Psoas muscle (tissue), 8 donors: ENCODE measurements around the gene ZBTB43. TPM values are rescaled to one million over a fixed set of nuclear protein-coding genes. Genes with fewer than 3 reads are reported as not detected.
A peak's percentile ranks its signal among the peaks of the same experiment; 100 is the strongest.

Experiments used
- ATAC-seq, 4 donors: fragments of 200-7000 bp; cut with Tn5 transposase; one replicate each; pipeline ENCODE4 v1.9.1; 2020; ENCODE audit warnings: moderate library complexity in 3 of 4, mild to moderate bottlenecking in 2 of 4
- DNase-seq, 2 donors: peaks; one replicate each; pipeline ENCODE4 v3.0.0-alpha.2; 2020
- H3K27ac ChIP-seq: fragments of 200-600 bp; one replicate; pipeline ENCODE4 v1.8.0; 2022
- H3K27me3 ChIP-seq, 3 donors: fragments of 200-600 bp in 1 of 3; one replicate each; pipeline versions ENCODE4 v1.6.1 to v1.8.0; 2013 to 2022; ENCODE audit warnings: low read length in 2 of 3, mild to moderate bottlenecking in 2 of 3, moderate library complexity in 1 of 3; ENCODE audit not compliant: insufficient read depth in 3 of 3
- H3K36me3 ChIP-seq, 2 donors: fragments of 200-600 bp in 1 of 2; one replicate each; pipeline versions ENCODE4 v1.6.1 to v1.8.0; 2013 to 2022; ENCODE audit warnings: low read depth in 1 of 2, mild to moderate bottlenecking in 1 of 2, moderate library complexity in 1 of 2; ENCODE audit not compliant: insufficient read depth in 1 of 2
- H3K4me1 ChIP-seq: fragments of 200-600 bp; one replicate; pipeline ENCODE4 v1.8.0; 2022
- H3K4me3 ChIP-seq: fragments of 200-600 bp; one replicate; pipeline ENCODE4 v1.8.0; 2022; ENCODE audit warnings: mild to moderate bottlenecking
- H3K9me3 ChIP-seq: fragments of 200-600 bp; one replicate; pipeline ENCODE4 v1.8.0; 2022
- WGBS, 3 donors: extraction: QIAGEN DNeasy Blood & Tissue Kit; methylation state at CpG; one replicate each; pipeline versions ENCODE4 v1.1.6 to v1.1.7; 2013; 5-methylcytosine and 5-hydroxymethylcytosine counted together
- intact Hi-C, 2 donors: fragments of 100-400 bp; cut with DNase I; formaldehyde crosslinking; loops; one replicate each; pipeline versions ENCODE4 v1.11.0 to v1.14.2; 2022
- polyA plus RNA-seq, 3 donors: library from polyadenylated mRNA; stranded (reverse); fragments of 200-250 nt; gene quantifications; one replicate each; pipeline ENCODE4 v1.2.3, GENCODE V29; 2013
- total RNA-seq, 4 donors: library from RNA; stranded (reverse); fragmentation: NEBNext Ultra II Directional in 2 of 4; extraction: Animal tissue kit (Norgen Biotek cat#: 25700) in 2 of 4; gene quantifications; one replicate each; pipeline versions ENCODE4 v1.2.1 to v1.2.4, GENCODE V29; 2021 to 2023
- TF ChIP-seq, protein P1 (sequence below): fragments of 200-600 bp; IDR thresholded peaks from one replicate; pipeline ENCODE4 v1.8.0; 2022; ENCODE audit warnings: antibody characterized with exemption
- donor health status: healthy with polysubstance abuse.
- donor health status: DM: no; HTN: no; CAD: no; lungs with moderate emphysema.
- donor health status: Bipolar disorder and iron deficiency.
- donor health status: healthy.
- donor health status: DM: yes; HTN: yes; CAD: no.
- donor health status: DM: no; HTN: no; CAD: no.
- donor health status: DM: no; HTN: no; CAD: no.
- donor health status: DM: yes; HTN: yes; CAD: no.

Gene ZBTB43
- total and polyA plus RNA-seq, 7 donors: 19.5 to 98.3 (median 48.2) TPM

DNA sequence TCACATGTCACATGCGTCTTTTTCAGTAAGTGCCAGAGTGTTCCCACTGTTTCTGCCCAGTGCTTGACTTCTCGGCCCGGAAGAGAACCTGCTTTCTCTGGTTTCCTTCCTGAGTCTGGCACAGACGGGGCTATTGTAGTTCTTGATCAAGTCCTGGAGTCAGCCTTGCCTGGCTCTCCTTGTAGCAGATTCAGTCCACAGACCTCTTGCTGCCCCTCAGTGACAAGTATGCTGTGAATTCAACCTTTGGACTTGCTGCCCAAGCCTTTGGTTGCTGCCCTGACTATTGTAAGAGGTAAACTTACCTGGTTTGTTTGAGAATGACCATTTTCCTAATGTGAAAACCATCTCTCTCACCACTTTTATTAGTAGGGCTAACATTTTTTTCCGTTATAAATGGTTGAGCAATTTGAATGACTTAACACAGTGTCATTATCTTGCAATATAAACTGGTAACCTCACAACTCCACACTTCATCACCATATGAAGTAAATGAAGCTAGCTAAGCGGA lies 80.3 kb downstream of the ZBTB43 start:
- H3K4me1 ChIP-seq: peaks cover 46% of the 10 kb centered on the region
- DNase-seq (no peak), ATAC-seq (peak in 3 of 4 donors; percentile 41 to 53 (median 48))
- no peaks in the 10 kb centered on the region for H3K9me3 ChIP-seq
- peak overlapping the region; percentile 36 for H3K27ac ChIP-seq
- TF ChIP-seq, protein P1, sequence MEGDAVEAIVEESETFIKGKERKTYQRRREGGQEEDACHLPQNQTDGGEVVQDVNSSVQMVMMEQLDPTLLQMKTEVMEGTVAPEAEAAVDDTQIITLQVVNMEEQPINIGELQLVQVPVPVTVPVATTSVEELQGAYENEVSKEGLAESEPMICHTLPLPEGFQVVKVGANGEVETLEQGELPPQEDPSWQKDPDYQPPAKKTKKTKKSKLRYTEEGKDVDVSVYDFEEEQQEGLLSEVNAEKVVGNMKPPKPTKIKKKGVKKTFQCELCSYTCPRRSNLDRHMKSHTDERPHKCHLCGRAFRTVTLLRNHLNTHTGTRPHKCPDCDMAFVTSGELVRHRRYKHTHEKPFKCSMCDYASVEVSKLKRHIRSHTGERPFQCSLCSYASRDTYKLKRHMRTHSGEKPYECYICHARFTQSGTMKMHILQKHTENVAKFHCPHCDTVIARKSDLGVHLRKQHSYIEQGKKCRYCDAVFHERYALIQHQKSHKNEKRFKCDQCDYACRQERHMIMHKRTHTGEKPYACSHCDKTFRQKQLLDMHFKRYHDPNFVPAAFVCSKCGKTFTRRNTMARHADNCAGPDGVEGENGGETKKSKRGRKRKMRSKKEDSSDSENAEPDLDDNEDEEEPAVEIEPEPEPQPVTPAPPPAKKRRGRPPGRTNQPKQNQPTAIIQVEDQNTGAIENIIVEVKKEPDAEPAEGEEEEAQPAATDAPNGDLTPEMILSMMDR: no peak
- H3K27me3 ChIP-seq: no peaks in the 10 kb centered on the region
- peaks cover 0 to 10% of the 10 kb centered on the region in 2 donors for H3K36me3 ChIP-seq
- WGBS, 3 donors: 43 to 61% (median 52%) methylated on average over 6 of the region's 6 CpGs
- intact Hi-C loops: no loop called here
- H3K4me3 ChIP-seq: no peak overlapping the region

DNA sequence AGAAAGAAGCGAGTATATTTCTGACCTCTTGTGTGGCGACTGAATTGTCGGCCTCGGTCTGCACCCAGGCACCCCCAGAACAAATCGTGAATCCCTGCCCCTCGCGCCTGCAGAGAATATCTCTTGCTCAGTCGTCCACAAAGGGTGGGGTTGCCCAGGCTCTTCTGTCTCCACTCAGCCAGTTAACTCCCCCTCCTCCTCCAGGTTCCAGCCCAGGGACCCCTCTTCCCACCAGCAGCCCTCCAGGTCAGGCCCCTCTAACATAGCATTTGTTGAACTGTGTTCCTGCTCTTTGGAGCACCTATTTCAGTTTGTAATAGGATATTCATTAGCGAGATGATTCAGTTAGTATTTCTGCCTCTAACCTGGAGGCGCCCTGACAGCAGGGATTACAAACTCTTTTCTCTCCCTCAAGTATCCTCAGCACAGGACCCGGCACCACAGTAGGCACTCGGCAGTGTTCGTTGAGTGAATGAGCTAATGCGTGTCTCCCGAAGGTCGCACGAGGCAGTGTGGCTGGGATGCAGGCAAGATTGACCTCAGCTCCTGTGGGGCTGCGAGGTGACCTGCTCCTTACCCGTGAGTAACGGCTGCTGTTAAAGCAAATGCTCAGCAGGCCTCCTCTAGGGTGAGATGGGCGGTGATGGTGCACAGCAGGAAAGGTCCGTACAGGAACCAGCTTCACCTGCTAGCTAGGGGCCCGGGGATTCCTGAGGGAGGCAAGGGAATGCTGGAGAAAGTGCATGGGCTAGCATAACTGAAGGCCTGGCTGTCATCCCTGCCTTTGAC lies 81.4 kb downstream of the ZBTB43 start:
- H3K4me1 ChIP-seq: peaks cover 46% of the 10 kb centered on the region
- no peak for DNase-seq
- 74 to 75% (median 74%) methylated on average over 23 of the region's 23 CpGs for WGBS, 3 donors
- peak overlapping the region; percentile 13 for H3K27ac ChIP-seq
- intact Hi-C loops: no loop called here
- no peaks in the 10 kb centered on the region for H3K27me3 ChIP-seq
- H3K4me3 ChIP-seq: no peak overlapping the region
- no peaks in the 10 kb centered on the region for H3K36me3 ChIP-seq
- ATAC-seq: peak; percentile 21 to 53 (median 36)
- no peaks in the 10 kb centered on the region for H3K9me3 ChIP-seq
- TF ChIP-seq, protein P1: no peak

DNA sequence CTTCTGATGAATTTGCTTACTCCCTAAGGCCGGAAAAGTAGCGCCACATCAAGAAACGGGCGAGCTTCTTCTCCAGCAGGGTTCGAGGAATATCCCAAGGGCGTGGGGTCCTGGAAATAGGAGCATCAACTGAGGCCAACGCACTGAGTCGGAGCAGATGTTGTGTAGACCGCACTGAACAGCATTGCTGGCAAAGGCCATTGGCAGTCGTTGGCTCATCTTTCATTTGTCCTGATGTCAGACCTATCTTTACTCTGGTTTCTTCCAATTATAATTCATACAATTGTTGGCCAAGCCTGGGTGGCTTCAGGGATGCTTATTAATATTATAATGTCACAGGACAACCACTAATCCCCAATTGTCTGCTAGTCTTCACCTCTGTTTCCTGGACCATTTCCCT lies 82.1 kb downstream of the ZBTB43 start:
- no peaks in the 10 kb centered on the region for H3K27me3 ChIP-seq
- ATAC-seq (peak; percentile 77 to 83 (median 78)), DNase-seq (no peak)
- H3K36me3 ChIP-seq: no peaks in the 10 kb centered on the region
- TF ChIP-seq, protein P1: no peak
- H3K9me3 ChIP-seq: no peaks in the 10 kb centered on the region
- H3K27ac ChIP-seq: peak overlapping the region; percentile 13
- no peak overlapping the region for H3K4me3 ChIP-seq
- intact Hi-C loops: no loop called here
- peaks cover 41% of the 10 kb centered on the region for H3K4me1 ChIP-seq
- 37 to 48% (median 38%) methylated on average over 10 of the region's 10 CpGs for WGBS, 3 donors

Other genes starting within 250 kb of the ZBTB43 start
- gene LMX1B, start 191.1 kb upstream of the ZBTB43 start, total RNA-seq: under 1 TPM in 3 of 4 donors, not detected in 1; 0.13 to 0.26 (median 0.20) TPM
- under 1 TPM; 0.01 to 0.04 (median 0.01) TPM for gene LMX1B, start 191.1 kb upstream of the ZBTB43 start, polyA plus RNA-seq
- 1 to 10 TPM; 4.4 to 7.3 (median 5.5) TPM for gene ZBTB34, start 55.6 kb downstream of the ZBTB43 start, total RNA-seq
- 1 to 10 TPM; 2.0 to 5.0 (median 2.1) TPM for gene ZBTB34, start 55.6 kb downstream of the ZBTB43 start, polyA plus RNA-seq
- gene RALGPS1, start 109.7 kb downstream of the ZBTB43 start, total RNA-seq: 1 to 10 TPM; 5.3 to 7.7 (median 5.7) TPM
- 1 to 10 TPM; 3.9 to 6.0 (median 4.1) TPM for gene RALGPS1, start 109.7 kb downstream of the ZBTB43 start, polyA plus RNA-seq